Activated naive CD4-positive, alpha-beta T cell treated with Interleukin-2 at 50 U/mL for 16 hours (primary cell): ENCODE data around the gene PTGR2.
"Not testable (repeated sequence)": the region's sequence is repeated elsewhere in the genome, so short reads cannot be mapped to it uniquely, and the experiment has no call there.

Source experiments
- DNase-seq: peaks from one replicate; pipeline ENCODE4 v3.0.0-alpha.2; 2020

Gene PTGR2

DNA sequence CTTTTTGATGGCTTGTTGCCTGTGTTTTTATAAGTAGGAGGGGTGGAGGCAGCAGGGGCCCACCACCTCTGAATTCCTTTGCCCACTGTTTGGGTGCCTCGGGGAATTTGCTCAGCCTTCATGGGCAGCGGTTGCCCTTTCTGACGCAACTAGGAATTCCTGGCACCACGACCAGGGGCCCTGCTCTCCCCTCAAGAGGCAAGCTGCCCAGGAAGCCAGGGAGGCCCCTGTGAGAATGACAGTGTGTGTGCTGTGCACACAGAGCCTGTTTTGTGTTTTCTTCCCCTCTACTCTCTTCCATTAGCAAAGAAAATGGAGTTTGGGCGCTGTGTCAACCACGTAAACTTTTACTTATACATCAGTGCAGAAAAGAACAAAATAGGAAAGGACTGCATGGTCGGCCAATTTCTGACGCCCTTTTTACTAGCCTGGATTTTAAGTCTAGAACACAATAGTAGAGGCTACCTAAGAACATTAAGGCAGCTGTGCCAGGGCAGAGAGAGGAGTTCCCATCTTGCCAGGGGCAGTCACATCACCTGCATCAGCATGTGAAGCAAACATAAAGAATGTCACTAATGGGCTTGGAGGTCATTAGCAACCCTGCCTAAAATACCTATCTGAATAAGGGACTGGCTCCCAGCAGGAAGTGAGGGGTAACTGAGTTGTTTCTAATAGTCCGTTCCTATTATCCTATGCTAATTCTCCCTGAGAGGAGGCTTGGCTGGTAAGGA is 17.9 kb upstream of the PTGR2 start:
- no peak for DNase-seq

DNA sequence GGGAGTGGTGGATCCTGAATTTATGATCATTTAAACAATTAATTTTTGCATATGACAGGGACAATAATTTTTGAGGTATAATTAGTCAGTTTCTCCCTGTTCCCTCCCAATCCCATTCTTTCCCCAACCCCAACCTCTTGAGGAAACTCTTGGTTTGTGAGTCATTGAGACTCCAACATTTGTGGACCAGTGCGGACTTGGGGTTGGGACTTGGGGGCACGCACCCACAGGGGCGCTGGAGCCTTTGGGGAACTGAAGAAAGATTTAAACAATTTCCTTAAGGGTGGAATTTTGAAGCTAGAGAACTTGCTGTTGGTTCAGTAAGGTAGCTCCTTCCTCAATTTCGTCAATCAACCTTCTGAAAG is 17.4 kb upstream of the PTGR2 start:
- DNase-seq, result no peak

GRCh38 chr14:73838293-73839034 is 13.2 kb upstream of the PTGR2 start:
- DNase-seq, result not testable (repeated sequence)

DNA sequence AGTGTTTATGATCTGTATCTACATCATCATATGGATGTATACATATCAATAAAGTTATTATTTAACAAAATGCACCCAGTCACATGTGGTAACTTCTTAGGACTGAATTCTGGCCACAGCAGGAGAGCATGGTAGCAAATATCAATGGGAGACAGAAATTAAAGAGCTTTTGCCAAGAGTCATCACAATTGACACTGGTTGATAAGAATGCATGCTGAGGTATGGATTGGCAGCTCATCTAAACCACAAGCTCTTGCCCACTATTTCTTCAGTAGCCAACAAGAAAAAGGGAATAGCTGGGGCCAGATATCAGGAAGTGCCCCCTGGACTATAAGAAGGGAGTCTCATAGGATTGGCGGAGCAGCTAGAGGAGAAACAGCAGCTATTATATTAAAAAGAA is 9.4 kb upstream of the PTGR2 start:
- no peak for DNase-seq

- DNase-seq, result no peak
Observed at GRCh38 chr14:73842851-73843250, 8.8 kb upstream of the PTGR2 start.

- DNase-seq, result no peak
Observed at GRCh38 chr14:73843296-73843695, 8.3 kb upstream of the PTGR2 start.

DNA sequence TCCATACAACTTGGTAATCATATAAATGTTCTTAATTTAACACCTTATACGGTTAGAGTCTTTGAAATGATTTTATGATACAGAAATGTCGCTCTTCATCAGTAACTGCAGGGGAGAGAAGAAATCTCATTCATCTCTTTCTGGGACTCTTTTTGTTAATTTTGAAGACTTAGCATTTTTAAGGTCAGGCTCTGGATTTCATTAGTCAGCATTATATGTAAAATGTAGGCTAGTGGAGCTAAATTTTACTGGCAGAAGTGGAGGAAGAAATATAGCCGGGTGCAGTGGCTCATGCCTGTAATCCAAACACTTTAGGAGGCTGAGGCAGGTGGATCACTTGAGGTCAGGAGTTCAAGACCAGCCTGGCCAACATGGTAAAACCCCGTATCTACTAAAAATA is 4.7 kb upstream of the PTGR2 start:
- DNase-seq, result no peak

- no peak for DNase-seq
Observed at GRCh38 chr14:73851000-73851399, 631 bp upstream of the PTGR2 start.

DNA sequence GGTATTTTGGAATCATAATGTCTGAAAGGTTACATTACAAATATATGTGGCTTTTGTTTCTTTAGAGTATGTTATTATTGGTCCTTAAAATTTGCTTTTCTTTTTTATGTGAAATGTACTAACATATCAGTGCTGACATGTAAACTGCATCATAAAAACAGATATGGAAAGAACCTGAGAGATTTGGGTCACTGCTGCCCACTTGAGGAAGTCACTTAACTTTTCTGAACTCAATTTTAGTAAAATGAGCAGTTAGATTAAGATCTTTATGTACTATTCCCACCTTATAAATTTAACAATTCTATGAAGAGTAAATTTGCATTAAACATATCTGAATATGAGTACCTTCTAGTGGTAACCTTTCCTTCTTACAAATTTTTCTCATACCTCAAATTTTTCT is 7.5 kb downstream of the PTGR2 start:
- DNase-seq, result no peak

GRCh38 chr14:73861073-73861472 is 9.4 kb downstream of the PTGR2 start:
- DNase-seq, result no peak

DNA sequence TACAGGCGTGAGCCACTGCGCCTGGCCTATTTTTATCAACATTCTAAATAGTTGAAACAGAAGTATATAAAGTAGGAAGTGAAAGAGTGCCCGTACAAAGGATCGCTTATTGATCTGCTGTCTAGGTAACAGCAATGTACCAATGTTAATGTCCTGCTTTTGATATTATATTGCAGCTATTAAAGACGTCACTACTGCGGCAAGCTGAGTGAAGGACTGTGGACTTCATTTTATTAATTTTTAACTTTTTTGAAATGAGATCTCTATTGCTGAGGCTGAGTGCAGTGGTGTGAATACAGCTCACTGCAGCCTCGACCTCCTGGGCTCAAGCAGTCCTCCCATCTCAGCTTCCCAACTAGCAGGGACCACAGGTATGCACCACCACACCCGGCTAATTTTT is 10.8 kb downstream of the PTGR2 start:
- DNase-seq, result no peak

DNA sequence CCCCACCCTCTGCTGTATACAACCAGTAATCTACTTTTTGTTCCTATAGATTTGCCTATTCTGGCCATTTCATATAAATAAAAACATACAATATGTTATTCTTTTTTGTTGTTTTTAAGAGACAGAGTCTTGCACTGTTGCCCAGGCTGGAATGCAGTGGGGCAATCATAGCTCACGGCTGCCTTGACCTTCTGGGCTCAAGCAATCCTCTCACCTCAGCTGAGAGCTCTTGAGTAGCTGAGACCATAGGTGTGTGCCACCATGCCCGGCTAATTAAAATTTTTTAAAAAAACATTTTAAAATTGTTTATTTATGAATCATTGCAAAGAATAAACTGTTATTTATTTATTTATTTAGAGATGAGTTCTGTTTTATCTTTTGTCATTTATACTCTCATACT is 11.6 kb downstream of the PTGR2 start:
- no peak for DNase-seq

DNA sequence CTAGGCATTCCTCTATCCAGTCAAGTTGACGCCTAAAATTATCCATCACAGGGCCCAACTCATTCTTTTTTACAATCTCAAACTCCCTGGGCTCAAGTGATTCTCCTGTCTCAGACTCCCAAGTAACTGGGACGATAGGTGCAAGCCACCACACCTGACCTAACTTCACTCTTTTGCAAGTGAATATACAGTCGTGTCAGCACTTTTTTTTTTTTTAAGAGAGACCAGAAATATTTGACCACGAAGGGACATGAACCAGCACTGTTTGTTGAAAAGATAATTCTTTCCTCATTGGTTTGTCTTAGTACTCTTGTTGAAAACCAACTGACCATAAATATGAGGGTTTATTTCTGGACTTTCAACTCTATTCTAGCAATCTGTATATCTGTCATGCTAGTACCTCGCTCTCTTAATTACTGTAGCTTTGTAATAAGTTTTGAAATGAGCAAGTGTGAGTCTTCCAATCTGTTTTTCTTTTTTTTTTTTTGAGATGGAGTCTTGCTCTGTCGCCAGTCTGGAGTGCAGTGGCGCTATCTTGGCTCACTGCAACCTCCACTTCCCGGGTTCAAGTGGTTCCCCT is 14.0 kb downstream of the PTGR2 start:
- DNase-seq, result no peak

GRCh38 chr14:73869754-73870153 is 18.1 kb downstream of the PTGR2 start:
- not testable (repeated sequence) for DNase-seq

- no peak for DNase-seq
Observed at GRCh38 chr14:73870525-73871235, 19.0 kb downstream of the PTGR2 start.

DNA sequence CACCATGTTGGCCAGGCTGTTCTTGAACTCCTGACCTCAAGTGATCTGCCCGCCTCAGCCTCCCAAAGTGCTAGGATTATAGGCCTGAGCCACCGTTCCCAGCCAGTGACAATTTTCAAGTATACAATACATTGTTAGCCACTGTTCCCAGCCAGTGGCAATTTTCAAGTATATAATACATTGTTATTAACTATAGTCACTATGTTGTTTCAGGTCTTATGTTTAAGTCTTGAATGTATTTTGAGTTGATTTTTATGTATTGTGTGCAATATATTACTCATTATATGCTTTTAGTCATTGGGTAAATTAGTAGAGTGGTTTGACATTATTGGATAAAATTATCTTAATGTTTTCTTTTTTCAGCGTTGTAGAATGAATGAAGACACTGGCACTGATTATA is 22.0 kb downstream of the PTGR2 start:
- DNase-seq, result no peak

- no peak for DNase-seq
Observed at GRCh38 chr14:73877790-73878189, 26.2 kb downstream of the PTGR2 start.

DNA sequence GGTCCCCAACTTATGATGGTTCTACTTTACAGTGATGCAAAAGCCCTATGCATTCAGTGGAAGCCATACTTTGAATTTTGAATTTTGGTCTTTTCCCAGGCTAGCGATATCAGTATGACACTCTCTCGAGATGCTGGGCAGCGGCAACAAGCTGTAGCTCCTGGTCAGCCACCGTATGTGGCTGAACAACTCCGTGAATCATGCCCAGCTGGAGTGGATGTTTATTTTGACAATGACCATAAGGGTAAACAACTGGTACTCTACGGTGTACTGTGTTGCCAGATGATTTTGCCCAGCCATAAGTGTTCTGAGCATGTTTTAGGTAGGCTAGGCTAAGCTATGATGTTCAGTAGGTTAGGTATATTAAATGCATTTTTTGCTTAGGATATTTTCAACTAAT is 26.8 kb downstream of the PTGR2 start:
- DNase-seq, result no peak

GRCh38 chr14:73879027-73879426 is 27.4 kb downstream of the PTGR2 start:
- DNase-seq, result no peak

DNA sequence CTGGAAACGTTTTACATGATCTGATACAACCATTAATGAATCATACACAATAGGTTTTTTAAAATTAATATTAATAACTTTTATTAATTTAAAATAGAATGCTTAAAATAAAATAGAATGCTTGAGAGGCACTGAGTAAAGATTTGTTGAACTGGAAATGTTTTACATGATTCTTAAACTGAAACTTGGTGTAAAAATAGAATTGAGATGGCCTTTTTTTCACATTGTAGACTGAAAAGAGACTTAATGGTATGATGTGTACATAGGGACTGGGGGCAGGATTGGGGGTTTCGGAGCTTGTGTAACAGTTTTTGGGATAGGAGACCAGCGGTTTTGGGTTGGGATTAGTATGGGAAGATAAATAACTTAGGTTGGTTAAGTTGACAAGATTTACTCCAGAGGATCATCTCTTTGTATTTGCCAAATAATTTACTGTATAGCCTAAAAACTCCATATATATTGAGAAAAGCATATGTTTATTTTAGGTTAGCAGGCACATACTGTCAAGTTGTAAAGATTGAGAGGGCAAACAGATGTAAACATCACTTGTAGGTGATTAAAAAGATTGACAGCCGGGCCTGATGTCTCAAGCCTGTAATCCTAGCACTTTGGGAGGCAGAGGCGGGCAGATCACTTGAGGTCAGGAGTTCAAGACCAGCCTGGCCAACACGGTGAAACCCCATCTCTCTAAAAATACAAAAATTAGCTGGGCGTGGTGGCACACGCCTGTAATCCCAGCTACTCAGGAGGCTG is 33.0 kb downstream of the PTGR2 start:
- DNase-seq, result no peak

GRCh38 chr14:73886449-73887317 is 35.1 kb downstream of the PTGR2 start, which contains the start of gene ZNF410:
TSS of gene ZNF410 (plus strand) at chr14:73886859. CDS start at chr14:73892176, 5,317 bp downstream.
- peak; percentile 93 for DNase-seq

DNA sequence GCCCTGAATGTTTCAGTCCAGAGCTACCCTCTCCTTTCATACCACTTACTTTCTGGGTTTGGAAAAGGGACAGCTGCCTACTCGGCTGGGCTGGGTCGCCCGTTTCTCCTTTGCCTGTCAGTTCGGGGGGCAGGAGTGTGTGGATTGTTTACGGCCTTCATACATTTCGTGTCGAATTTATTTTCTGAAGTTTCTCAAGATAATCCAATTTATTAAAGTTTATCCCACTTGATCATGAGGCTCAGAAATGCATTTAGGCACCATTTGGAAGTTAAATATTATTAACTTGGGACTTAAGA is 35.6 kb downstream of the PTGR2 start:
- no peak for DNase-seq
